SU-DHL-6 (cell line): ENCODE measurements around the gene MYPN.

Experiments
- CTCF ChIP-seq: fragments of 200-600 bp; sonication (generic); IDR thresholded peaks from one replicate; pipeline ENCODE4 v1.5.1; 2017; ENCODE audit warnings: antibody characterized with exemption, mild to moderate bottlenecking, low read length, moderate library complexity; ENCODE audit not compliant: insufficient read depth, poor library complexity, severe bottlenecking
- EZH2phosphoT487 ChIP-seq: fragments of 200-600 bp; sonication (generic), shearing (Covaris generic); conservative IDR thresholded peaks from 2 replicates; pipeline ENCODE4 v1.6.1; 2018; ENCODE audit warnings: mild to moderate bottlenecking, antibody characterized with exemption, low read length, moderate library complexity, mixed read lengths

GRCh38 chr10:68109331-68109730, at the start of gene MYPN:
- no peak for TF ChIP-seq CTCF
- TF ChIP-seq EZH2phosphoT487: no peak
